GM12892 (cell line): ENCODE results near the gene THAP2.

Experiments used
- POLR2A ChIP-seq: IDR thresholded peaks from 2 replicates; pipeline ENCODE4 v1.6.1; 2011; ENCODE audit warnings: low read depth, low read length, control low read depth
- POLR2AphosphoS5 ChIP-seq: IDR thresholded peaks from 2 replicates; pipeline ENCODE4 v1.6.1; 2011; ENCODE audit warnings: low read depth, low read length, control low read depth

DNA sequence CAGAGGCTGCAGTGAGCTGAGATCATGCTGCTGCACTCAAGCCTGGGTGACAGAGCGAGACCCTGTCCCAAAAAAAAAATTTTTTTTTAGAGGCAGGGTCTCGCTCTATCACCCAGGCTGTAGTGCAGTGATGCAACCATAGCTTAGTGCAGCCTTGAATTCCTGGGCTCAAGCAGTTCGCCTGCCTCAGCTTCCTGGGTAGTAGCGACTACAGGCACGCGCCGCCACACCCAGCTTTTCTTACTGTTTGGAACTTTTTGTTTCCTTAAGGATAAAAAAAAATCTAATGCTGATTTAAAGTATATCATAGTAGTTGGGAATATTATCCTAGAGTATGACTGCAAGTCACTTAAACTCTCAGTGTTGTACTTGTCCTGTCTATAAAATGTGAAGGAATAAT, 29.0 kb downstream of the THAP2 start:
- no peak for TF ChIP-seq POLR2A
- TF ChIP-seq POLR2AphosphoS5, result no peak
